GM23338 (cell line): Measurements from ENCODE around the gene HEPACAM2. TPM values are rescaled to one million over a fixed set of nuclear protein-coding genes. Genes with fewer than 3 reads are reported as not detected.
A peak's percentile ranks its signal among the peaks of the same experiment; 100 is the strongest.

ENCODE experiments used
- ATAC-seq: fragments of 200-7000 bp; cut with Tn5 transposase; 3 replicates; pipeline ENCODE4 v1.9.1; 2020
- DNase-seq: peaks from one replicate; pipeline ENCODE4 v3.0.0-alpha.2; 2015; ENCODE audit warnings: low spot score
- H2AFZ ChIP-seq: fragments of 200-600 bp; sonication (generic); 2 replicates; pipeline ENCODE4 v1.8.0; 2016; ENCODE audit warnings: antibody characterized with exemption, mild to moderate bottlenecking, moderate library complexity
- H3F3A ChIP-seq: fragments of 200-600 bp; sonication (generic); replicated peaks from 2 replicates; pipeline ENCODE4 v1.8.0; 2017; ENCODE audit warnings: antibody characterized with exemption, mixed run types, low read depth
- H3K27ac ChIP-seq: fragments of 200-600 bp; sonication (generic); 2 replicates; pipeline ENCODE4 v1.6.1; 2016; ENCODE audit warnings: low read depth
- H3K27me3 ChIP-seq: fragments of 200-600 bp; sonication (generic); 2 replicates; pipeline ENCODE4 v1.8.0; 2016; ENCODE audit warnings: mild to moderate bottlenecking, mixed run types, moderate library complexity; ENCODE audit not compliant: insufficient read depth
- H3K36me3 ChIP-seq: fragments of 200-600 bp; sonication (generic); 2 replicates; pipeline ENCODE4 v1.8.0; 2016; ENCODE audit warnings: mild to moderate bottlenecking; ENCODE audit not compliant: insufficient read depth
- H3K4me1 ChIP-seq: fragments of 200-600 bp; sonication (generic); 2 replicates; pipeline ENCODE4 v1.8.0; 2016; ENCODE audit warnings: mild to moderate bottlenecking, moderate library complexity; ENCODE audit not compliant: insufficient read depth
- H3K4me2 ChIP-seq: fragments of 200-600 bp; sonication (generic); 2 replicates; pipeline ENCODE4 v1.7.1; 2017; ENCODE audit warnings: mixed run types
- H3K4me3 ChIP-seq: fragments of 200-600 bp; sonication (generic); 2 replicates; pipeline ENCODE4 v1.6.1; 2016; ENCODE audit warnings: mixed run types
- H3K79me2 ChIP-seq: fragments of 200-600 bp; sonication (generic); replicated peaks from 2 replicates; pipeline ENCODE4 v1.8.0; 2017; ENCODE audit warnings: mild to moderate bottlenecking; ENCODE audit not compliant: insufficient read depth
- H3K9me2 ChIP-seq: fragments of 200-600 bp; sonication (generic); 2 replicates; pipeline ENCODE4 v1.8.0; 2017; ENCODE audit not compliant: insufficient read depth
- H4K20me1 ChIP-seq: fragments of 200-600 bp; sonication (generic); replicated peaks from 2 replicates; pipeline ENCODE4 v1.8.0; 2017; ENCODE audit warnings: mild to moderate bottlenecking; ENCODE audit not compliant: insufficient read depth
- H3K27ac Mint-ChIP-seq: 2 replicates; pipeline ENCODE4 v1.8.0; 2020; ENCODE audit warnings: inconsistent platforms, mild to moderate bottlenecking, moderate library complexity, mixed read lengths
- H3K27me3 Mint-ChIP-seq: 3 replicates; pipeline ENCODE4 v1.8.0; 2022; ENCODE audit warnings: low read depth, mild to moderate bottlenecking, moderate library complexity, mixed read lengths, inconsistent platforms; ENCODE audit not compliant: insufficient read depth, poor library complexity
- H3K36me3 Mint-ChIP-seq: 3 replicates; pipeline ENCODE4 v1.8.0; 2021; ENCODE audit warnings: low read depth, mild to moderate bottlenecking, inconsistent platforms, moderate library complexity, mixed read lengths
- H3K4me1 Mint-ChIP-seq: 3 replicates; pipeline ENCODE4 v1.8.0; 2020; ENCODE audit warnings: mild to moderate bottlenecking, inconsistent platforms, mixed read lengths
- H3K4me3 Mint-ChIP-seq: 3 replicates; pipeline ENCODE4 v1.8.0; 2021; ENCODE audit warnings: moderate library complexity, mild to moderate bottlenecking, inconsistent platforms, mixed read lengths
- H3K9me3 Mint-ChIP-seq: 3 replicates; pipeline ENCODE4 v1.8.0; 2020; ENCODE audit warnings: moderate library complexity, mild to moderate bottlenecking, inconsistent platforms, mixed read lengths
- EZH2 ChIP-seq: fragments of 200-600 bp; sonication (generic); IDR thresholded peaks from one replicate; pipeline ENCODE4 v1.8.0; 2017; ENCODE audit warnings: antibody characterized with exemption, mild to moderate bottlenecking, low read depth; ENCODE audit not compliant: unreplicated experiment
- EZH2phosphoT487 ChIP-seq: fragments of 200-600 bp; sonication (generic); IDR thresholded peaks from one replicate; pipeline ENCODE4 v1.8.1; 2018; ENCODE audit warnings: antibody characterized with exemption; ENCODE audit not compliant: unreplicated experiment
- JUNB ChIP-seq: IDR thresholded peaks from one replicate; pipeline ENCODE4 v1.6.1; 2016; ENCODE audit warnings: antibody characterized with exemption; ENCODE audit not compliant: unreplicated experiment
- POLR2AphosphoS5 ChIP-seq: IDR thresholded peaks from 2 replicates; pipeline ENCODE4 v1.6.1; 2016; ENCODE audit warnings: antibody characterized with exemption, low read depth
- STAT1 ChIP-seq: IDR thresholded peaks from one replicate; pipeline ENCODE4 v1.6.1; 2016; ENCODE audit warnings: antibody characterized with exemption; ENCODE audit not compliant: unreplicated experiment
- ZNF331 ChIP-seq: fragments of 250-450 bp; sonication (Bioruptor Pico); IDR thresholded peaks from 2 replicates; pipeline ENCODE4 v1.5.0; 2020; ENCODE audit warnings: low read depth, mild to moderate bottlenecking, moderate library complexity
- polyA plus RNA-seq: library from polyadenylated mRNA; unstranded; fragments of >200 nt; fragmentation: Nextera tagmentation; extraction: Ambion mirVana; gene quantifications from 2 replicates; pipeline ENCODE4 v1.2.1, GENCODE V29; 2016
- total RNA-seq: library from RNA; depleted of rRNA; stranded (reverse); fragments of >200 nt; shearing (Covaris generic); gene quantifications from 2 replicates; pipeline ENCODE4 v1.2.3, GENCODE V29; 2014
- TF ChIP-seq, protein P1 (sequence below): IDR thresholded peaks from one replicate; pipeline ENCODE4 v1.6.1; 2018; ENCODE audit warnings: antibody characterized with exemption; ENCODE audit not compliant: unreplicated experiment
- TF ChIP-seq, protein P2 (sequence below), 2 experiments: fragments of 200-600 bp in 1 of 2; sonication (generic) in 1 of 2; conservative IDR thresholded peaks; 2 replicates each; pipeline versions ENCODE4 v1.5.1 to v1.6.1; 2016 to 2017; ENCODE audit warnings: antibody characterized with exemption in 2 of 2, low read depth in 2 of 2, mild to moderate bottlenecking in 2 of 2, moderate library complexity in 1 of 2
- TF ChIP-seq, protein P3 (sequence below): IDR thresholded peaks from 2 replicates; pipeline ENCODE4 v1.6.1; 2016; ENCODE audit warnings: antibody characterized with exemption

HEPACAM2 gene
- total and polyA plus RNA-seq, 2 experiments from 2014 or later, result not detected

DNA sequence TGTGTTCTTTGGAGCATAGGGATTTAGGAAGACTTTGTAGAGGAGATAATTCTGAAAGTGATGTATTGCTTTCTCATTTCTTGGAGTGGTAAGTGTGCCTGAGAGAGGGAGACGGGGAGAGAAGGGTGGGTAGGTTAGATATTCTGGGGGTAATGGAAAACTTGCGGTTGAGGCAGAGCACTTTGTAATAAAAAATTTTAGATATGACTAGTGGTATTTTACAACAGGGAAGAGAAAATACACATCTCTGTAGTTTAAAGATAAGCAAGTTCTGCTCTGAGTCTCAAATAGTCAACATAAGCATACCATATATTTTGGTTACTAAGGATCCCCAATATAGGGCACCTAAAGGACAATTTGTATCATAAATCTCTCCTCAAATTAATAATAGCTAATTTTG lies 12.5 kb upstream of the HEPACAM2 start:
- H3K4me1 ChIP-seq, result no peaks in the 10 kb centered on the region
- peaks cover 16% of the 10 kb centered on the region for H3K79me2 ChIP-seq
- TF ChIP-seq STAT1, result no peak
- ATAC-seq, result no peak
- no peak for DNase-seq
- H3K27ac ChIP-seq, result peak overlapping the region; percentile 48; the same call in 1 of the 2 replicates
- no peaks in the 10 kb centered on the region for H3K36me3 ChIP-seq
- H3K4me2 ChIP-seq, result no peak overlapping the region
- no peaks in the 10 kb centered on the region for H4K20me1 ChIP-seq
- no peak overlapping the region for H2AFZ ChIP-seq
- no peaks in the 10 kb centered on the region for H3K9me2 ChIP-seq
- H3F3A ChIP-seq, result no peaks in the 10 kb centered on the region
- H3K9me3 Mint-ChIP-seq, result no peaks in the 10 kb centered on the region
- H3K36me3 Mint-ChIP-seq, result no peaks in the 10 kb centered on the region
- no peak overlapping the region for H3K27ac Mint-ChIP-seq
- no peak overlapping the region for H3K4me3 Mint-ChIP-seq
- H3K27me3 Mint-ChIP-seq, result no peaks in the 10 kb centered on the region
- H3K27me3 ChIP-seq, result no peaks in the 10 kb centered on the region
- no peak overlapping the region for H3K4me3 ChIP-seq
- no peaks in the 10 kb centered on the region for H3K4me1 Mint-ChIP-seq

DNA sequence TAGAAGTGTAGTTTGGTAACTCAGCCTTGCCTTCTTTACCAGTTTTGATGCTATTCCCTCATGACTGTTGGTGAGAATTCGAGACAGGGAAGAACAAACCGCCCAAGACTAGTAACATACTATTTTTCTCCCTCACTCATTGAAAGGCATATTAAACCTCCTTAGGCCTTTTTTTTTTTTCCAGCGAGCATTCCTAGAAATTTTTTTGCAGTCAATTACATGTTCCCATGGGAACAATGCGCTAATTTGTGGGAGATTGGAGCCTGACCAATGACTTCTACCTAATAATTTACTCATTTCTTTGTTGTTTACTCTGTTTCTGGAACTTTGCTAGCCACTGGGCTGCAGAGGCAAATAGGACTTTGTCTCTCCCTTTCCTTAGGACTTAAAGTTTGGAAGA lies 11.9 kb upstream of the HEPACAM2 start:
- Mint-ChIP-seq H3K27me3 (no peaks in the 10 kb centered on the region), H3K4me3 (no peak overlapping the region), H3K27ac (no peak overlapping the region), H3K9me3 (no peaks in the 10 kb centered on the region), H3K36me3 (no peaks in the 10 kb centered on the region), H3K4me1 (no peaks in the 10 kb centered on the region)
- no peak overlapping the region for H3K4me2 ChIP-seq
- no peaks in the 10 kb centered on the region for H4K20me1 ChIP-seq
- H3K9me2 ChIP-seq, result no peaks in the 10 kb centered on the region
- H3F3A ChIP-seq, result no peaks in the 10 kb centered on the region
- H3K27me3 ChIP-seq, result no peaks in the 10 kb centered on the region
- H2AFZ ChIP-seq, result no peak overlapping the region
- H3K4me1 ChIP-seq, result no peaks in the 10 kb centered on the region
- peak overlapping the region; percentile 48; the same call in 1 of the 2 replicates for H3K27ac ChIP-seq
- no peak for TF ChIP-seq EZH2
- TF ChIP-seq ZNF331 (CRISPR knock-in tag), result no peak
- no peak for TF ChIP-seq POLR2AphosphoS5
- TF ChIP-seq JUNB, result no peak
- TF ChIP-seq, protein P1, sequence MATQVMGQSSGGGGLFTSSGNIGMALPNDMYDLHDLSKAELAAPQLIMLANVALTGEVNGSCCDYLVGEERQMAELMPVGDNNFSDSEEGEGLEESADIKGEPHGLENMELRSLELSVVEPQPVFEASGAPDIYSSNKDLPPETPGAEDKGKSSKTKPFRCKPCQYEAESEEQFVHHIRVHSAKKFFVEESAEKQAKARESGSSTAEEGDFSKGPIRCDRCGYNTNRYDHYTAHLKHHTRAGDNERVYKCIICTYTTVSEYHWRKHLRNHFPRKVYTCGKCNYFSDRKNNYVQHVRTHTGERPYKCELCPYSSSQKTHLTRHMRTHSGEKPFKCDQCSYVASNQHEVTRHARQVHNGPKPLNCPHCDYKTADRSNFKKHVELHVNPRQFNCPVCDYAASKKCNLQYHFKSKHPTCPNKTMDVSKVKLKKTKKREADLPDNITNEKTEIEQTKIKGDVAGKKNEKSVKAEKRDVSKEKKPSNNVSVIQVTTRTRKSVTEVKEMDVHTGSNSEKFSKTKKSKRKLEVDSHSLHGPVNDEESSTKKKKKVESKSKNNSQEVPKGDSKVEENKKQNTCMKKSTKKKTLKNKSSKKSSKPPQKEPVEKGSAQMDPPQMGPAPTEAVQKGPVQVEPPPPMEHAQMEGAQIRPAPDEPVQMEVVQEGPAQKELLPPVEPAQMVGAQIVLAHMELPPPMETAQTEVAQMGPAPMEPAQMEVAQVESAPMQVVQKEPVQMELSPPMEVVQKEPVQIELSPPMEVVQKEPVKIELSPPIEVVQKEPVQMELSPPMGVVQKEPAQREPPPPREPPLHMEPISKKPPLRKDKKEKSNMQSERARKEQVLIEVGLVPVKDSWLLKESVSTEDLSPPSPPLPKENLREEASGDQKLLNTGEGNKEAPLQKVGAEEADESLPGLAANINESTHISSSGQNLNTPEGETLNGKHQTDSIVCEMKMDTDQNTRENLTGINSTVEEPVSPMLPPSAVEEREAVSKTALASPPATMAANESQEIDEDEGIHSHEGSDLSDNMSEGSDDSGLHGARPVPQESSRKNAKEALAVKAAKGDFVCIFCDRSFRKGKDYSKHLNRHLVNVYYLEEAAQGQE, result no peak
- no peak for TF ChIP-seq EZH2phosphoT487
- TF ChIP-seq, protein P2, sequence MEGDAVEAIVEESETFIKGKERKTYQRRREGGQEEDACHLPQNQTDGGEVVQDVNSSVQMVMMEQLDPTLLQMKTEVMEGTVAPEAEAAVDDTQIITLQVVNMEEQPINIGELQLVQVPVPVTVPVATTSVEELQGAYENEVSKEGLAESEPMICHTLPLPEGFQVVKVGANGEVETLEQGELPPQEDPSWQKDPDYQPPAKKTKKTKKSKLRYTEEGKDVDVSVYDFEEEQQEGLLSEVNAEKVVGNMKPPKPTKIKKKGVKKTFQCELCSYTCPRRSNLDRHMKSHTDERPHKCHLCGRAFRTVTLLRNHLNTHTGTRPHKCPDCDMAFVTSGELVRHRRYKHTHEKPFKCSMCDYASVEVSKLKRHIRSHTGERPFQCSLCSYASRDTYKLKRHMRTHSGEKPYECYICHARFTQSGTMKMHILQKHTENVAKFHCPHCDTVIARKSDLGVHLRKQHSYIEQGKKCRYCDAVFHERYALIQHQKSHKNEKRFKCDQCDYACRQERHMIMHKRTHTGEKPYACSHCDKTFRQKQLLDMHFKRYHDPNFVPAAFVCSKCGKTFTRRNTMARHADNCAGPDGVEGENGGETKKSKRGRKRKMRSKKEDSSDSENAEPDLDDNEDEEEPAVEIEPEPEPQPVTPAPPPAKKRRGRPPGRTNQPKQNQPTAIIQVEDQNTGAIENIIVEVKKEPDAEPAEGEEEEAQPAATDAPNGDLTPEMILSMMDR (conservative IDR thresholded peaks at IDR 0.05; ENCODE audit: low read depth in 2 of 2), result no peak
- TF ChIP-seq, protein P3, sequence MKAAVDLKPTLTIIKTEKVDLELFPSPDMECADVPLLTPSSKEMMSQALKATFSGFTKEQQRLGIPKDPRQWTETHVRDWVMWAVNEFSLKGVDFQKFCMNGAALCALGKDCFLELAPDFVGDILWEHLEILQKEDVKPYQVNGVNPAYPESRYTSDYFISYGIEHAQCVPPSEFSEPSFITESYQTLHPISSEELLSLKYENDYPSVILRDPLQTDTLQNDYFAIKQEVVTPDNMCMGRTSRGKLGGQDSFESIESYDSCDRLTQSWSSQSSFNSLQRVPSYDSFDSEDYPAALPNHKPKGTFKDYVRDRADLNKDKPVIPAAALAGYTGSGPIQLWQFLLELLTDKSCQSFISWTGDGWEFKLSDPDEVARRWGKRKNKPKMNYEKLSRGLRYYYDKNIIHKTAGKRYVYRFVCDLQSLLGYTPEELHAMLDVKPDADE, result no peak
- no peak for DNase-seq
- H3K36me3 ChIP-seq, result no peaks in the 10 kb centered on the region
- ATAC-seq, result no peak
- H3K79me2 ChIP-seq, result peaks cover 22% of the 10 kb centered on the region
- H3K4me3 ChIP-seq, result no peak overlapping the region
